Measurements from ENCODE around the gene IGFBP2.

IGFBP2 gene

GRCh38 chr2:216694082-216694825 is 61.0 kb downstream of the IGFBP2 start:
- DNase-seq: peak; percentile 36 to 88 (median 76)
- intact Hi-C loops (cut with DNase I): loop anchor here (10.0 kb wide), 2 partner anchors 1021 to 1061 kb away; no protein-coding TSS in a partner anchor

GRCh38 chr2:216694826-216695217 is 61.6 kb downstream of the IGFBP2 start:
- intact Hi-C loops (cut with DNase I): loop anchor here (5.0 to 10.0 kb wide), 4 partner anchors 472 to 1060 kb away; no protein-coding TSS in a partner anchor
- DNase-seq: peak in 1 of 42 donors; percentile 22

GRCh38 chr2:216695401-216695821 is 62.2 kb downstream of the IGFBP2 start, which contains the start of gene IGFBP5:
Gene IGFBP5, minus strand, starts transcription at chr2:216695549. Its CDS starts 774 bp downstream, at chr2:216694775.
- intact Hi-C loops (cut with DNase I): loop anchor here (5.0 to 10.0 kb wide), 4 partner anchors 472 to 1059 kb away; no protein-coding TSS in a partner anchor
- peak; percentile 49 to 89 (median 78) for DNase-seq

- intact Hi-C loops (cut with DNase I): loop anchor here (5.0 to 10.0 kb wide), 4 partner anchors 471 to 1058 kb away; no protein-coding TSS in a partner anchor
Observed at GRCh38 chr2:216696321-216696720, 63.1 kb downstream of the IGFBP2 start.

GRCh38 chr2:216696751-216697560 is 63.7 kb downstream of the IGFBP2 start:
- DNase-seq: peak in 14 of 42 donors; percentile 21 to 60 (median 44)
- intact Hi-C loops (cut with DNase I): loop anchor here (5.0 to 10.0 kb wide), 4 partner anchors 470 to 1058 kb away; no protein-coding TSS in a partner anchor

More at GRCh38 chr2:216696321-216696720, 63.1 kb downstream of the IGFBP2 start:
- peak in 8 of 42 donors; percentile 18 to 58 (median 42) for DNase-seq

GRCh38 chr2:216698293-216698692 is 65.1 kb downstream of the IGFBP2 start:
- no peak for DNase-seq
- intact Hi-C loops (cut with DNase I): loop anchor here (5.0 to 10.0 kb wide), 4 partner anchors 469 to 1057 kb away; no protein-coding TSS in a partner anchor

GRCh38 chr2:216698895-216699294 is 65.7 kb downstream of the IGFBP2 start:
- DNase-seq: peak in 13 of 42 donors; percentile 19 to 74 (median 44)
- intact Hi-C loops (cut with DNase I): loop anchor here (5.0 to 10.0 kb wide), 4 partner anchors 468 to 1056 kb away; no protein-coding TSS in a partner anchor

- intact Hi-C loops (cut with DNase I): no loop called here
- no peak for DNase-seq
Observed at GRCh38 chr2:216700088-216700567, 66.9 kb downstream of the IGFBP2 start.

GRCh38 chr2:216700781-216701180 is 67.6 kb downstream of the IGFBP2 start:
- intact Hi-C loops (cut with DNase I): no loop called here

GRCh38 chr2:216701544-216701943 is 68.3 kb downstream of the IGFBP2 start:
- DNase-seq: no peak
- intact Hi-C loops (cut with DNase I): no loop called here

More at GRCh38 chr2:216700781-216701180, 67.6 kb downstream of the IGFBP2 start:
- no peak for DNase-seq

- intact Hi-C loops (cut with DNase I): no loop called here
- no peak for DNase-seq
Observed at GRCh38 chr2:216702756-216703155, 69.5 kb downstream of the IGFBP2 start.

- no peak for DNase-seq
- intact Hi-C loops (cut with DNase I): no loop called here
Observed at GRCh38 chr2:216710551-216711301, 77.5 kb downstream of the IGFBP2 start.

GRCh38 chr2:216711348-216711747 is 78.1 kb downstream of the IGFBP2 start:
- intact Hi-C loops (cut with DNase I): no loop called here
- no peak for DNase-seq

- peak in 10 of 42 donors; percentile 6 to 72 (median 34) for DNase-seq
- intact Hi-C loops (cut with DNase I): no loop called here
Observed at GRCh38 chr2:216713691-216714336, 80.6 kb downstream of the IGFBP2 start.

Data from head of caudate nucleus (tissue), 42 donors.